BE2C (cell line): Measurements from ENCODE around the gene MEAK7.

ENCODE experiments used
- DNase-seq: peaks from one replicate; pipeline ENCODE4 v3.0.0-alpha.2; 2020
- H3K27me3 ChIP-seq: fragments of 250-450 bp; sonication (Bioruptor Pico); 2 replicates; pipeline ENCODE4 v1.5.1; 2020; ENCODE audit warnings: mild to moderate bottlenecking
- H3K36me3 ChIP-seq: fragments of 250-450 bp; sonication (Bioruptor Pico); 2 replicates; pipeline ENCODE4 v1.5.1; 2020; ENCODE audit warnings: mild to moderate bottlenecking
- H3K4me1 ChIP-seq: fragments of 250-450 bp; sonication (Bioruptor Pico); 2 replicates; pipeline ENCODE4 v1.5.1; 2020
- H3K4me3 ChIP-seq: 2 replicates; pipeline ENCODE4 v1.5.1; 2011; ENCODE audit warnings: low read depth, low read length
- H3K9me3 ChIP-seq: fragments of 250-450 bp; sonication (Bioruptor Pico); 2 replicates; pipeline ENCODE4 v1.5.1; 2020
- TF ChIP-seq, protein P1 (sequence below): IDR thresholded peaks from 2 replicates; pipeline ENCODE4 v1.5.1; 2012; ENCODE audit warnings: mild to moderate bottlenecking, low read depth, low read length

Gene MEAK7

DNA sequence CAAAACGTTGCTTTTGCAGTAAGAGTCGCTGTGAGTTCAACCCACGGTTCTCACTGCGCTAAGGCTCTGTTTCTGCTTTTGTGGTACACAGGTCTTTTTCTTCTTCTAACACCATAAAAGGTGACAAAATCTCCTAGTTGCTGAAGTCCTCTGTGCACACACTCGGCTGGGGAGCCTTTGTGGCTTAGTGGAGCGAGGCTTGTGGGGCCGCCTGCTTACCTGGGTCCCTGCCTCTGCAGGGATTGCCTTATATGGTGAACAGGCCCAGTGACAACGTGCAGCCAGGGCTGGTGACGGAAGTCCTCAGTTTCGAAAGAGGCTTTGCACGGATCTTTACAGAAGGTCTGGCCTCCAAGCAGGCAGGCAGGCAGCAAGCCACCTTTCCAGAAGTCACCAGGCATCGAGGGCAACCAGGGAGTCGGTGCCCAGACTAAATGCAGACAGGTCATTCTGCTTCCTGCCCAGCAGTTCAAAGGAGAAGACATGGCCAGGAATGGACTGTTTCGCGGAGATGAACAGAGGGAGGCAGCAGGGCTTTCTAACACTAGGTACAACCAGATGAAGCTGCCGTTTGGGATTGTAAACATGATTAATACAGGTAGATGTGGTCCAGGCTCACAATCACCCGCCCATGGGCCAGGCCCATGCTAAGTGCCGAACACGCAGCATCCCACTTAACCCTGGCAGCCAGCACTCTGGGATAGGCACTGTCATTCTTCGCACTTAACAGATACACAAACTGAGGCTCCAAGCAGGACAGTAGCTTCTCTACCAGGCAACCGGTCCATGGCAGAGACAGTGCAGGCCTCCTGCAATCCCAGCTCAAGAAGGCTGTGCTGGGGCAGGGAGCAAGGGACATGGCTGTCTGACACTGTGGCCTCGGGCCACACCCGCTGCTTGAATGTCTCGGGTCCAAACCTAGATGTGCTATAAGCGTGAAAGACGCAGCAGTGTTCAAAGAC lies 10.7 kb upstream of the MEAK7 start:
- Histone ChIP-seq H3K36me3 (no peaks in the 10 kb centered on the region), H3K27me3 (0 out of 2 replicates have a peak, but pooled peaks cover 4% of the 10 kb centered on the region), H3K4me1 (peaks cover 4% of the 10 kb centered on the region), H3K4me3 (no peak overlapping the region), H3K9me3 (no peaks in the 10 kb centered on the region)
- TF ChIP-seq, protein P1, sequence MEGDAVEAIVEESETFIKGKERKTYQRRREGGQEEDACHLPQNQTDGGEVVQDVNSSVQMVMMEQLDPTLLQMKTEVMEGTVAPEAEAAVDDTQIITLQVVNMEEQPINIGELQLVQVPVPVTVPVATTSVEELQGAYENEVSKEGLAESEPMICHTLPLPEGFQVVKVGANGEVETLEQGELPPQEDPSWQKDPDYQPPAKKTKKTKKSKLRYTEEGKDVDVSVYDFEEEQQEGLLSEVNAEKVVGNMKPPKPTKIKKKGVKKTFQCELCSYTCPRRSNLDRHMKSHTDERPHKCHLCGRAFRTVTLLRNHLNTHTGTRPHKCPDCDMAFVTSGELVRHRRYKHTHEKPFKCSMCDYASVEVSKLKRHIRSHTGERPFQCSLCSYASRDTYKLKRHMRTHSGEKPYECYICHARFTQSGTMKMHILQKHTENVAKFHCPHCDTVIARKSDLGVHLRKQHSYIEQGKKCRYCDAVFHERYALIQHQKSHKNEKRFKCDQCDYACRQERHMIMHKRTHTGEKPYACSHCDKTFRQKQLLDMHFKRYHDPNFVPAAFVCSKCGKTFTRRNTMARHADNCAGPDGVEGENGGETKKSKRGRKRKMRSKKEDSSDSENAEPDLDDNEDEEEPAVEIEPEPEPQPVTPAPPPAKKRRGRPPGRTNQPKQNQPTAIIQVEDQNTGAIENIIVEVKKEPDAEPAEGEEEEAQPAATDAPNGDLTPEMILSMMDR: no peak
- no peak for DNase-seq

DNA sequence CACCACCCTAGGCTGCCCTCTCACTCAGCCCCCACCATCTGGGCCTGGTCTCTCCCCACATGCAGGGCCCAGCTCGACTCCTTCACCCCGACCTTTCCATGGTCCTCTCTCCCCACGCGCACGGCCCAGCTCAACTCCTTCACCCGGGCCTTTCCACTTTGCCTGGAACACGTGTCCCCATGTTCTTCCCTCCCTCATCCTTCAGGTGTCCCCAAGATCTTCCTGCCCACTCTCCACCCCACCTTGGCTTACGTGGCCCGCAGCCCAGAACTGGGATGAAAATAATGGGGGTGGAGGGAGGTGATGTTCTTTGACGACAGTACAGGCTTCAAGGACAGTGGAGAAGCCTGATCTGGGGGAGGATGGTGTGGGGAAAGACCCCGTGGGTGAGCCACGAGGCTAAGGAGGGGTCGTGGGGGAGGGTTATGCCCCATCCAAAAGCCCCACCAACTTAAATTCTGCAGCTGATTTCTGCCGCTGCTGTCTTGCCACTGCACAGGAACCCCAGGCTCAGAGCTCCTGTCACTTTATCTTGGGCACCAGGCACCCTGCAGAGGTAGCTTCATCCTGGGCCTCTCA lies 9.9 kb upstream of the MEAK7 start:
- TF ChIP-seq, protein P1: no peak
- Histone ChIP-seq H3K36me3 (no peaks in the 10 kb centered on the region), H3K4me3 (no peak overlapping the region), H3K4me1 (peaks cover 4% of the 10 kb centered on the region), H3K27me3 (no peaks in the 10 kb centered on the region), H3K9me3 (no peaks in the 10 kb centered on the region)
- DNase-seq: no peak

DNA sequence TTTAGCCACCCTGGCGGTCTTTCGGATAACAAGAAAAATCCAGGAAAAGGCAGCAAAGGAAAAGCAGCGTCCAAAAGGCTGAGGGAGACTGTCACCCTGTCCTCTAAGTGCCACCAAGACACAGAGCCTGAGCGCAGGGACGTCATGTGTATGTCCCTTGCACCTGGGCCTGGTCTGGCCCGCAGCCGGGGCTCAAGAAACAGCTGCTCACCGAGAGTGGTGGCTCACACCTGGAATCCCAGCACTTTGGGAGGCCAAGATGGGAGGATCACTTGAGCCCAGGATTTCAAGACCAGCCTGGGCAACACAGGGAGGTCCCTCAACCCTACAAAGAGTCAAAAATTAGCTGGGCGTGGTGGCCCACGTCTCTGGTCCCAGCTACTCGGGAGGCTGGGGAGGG lies 9.2 kb upstream of the MEAK7 start:
- Histone ChIP-seq H3K4me1 (peaks cover 4% of the 10 kb centered on the region), H3K36me3 (no peaks in the 10 kb centered on the region), H3K4me3 (no peak overlapping the region), H3K27me3 (no peaks in the 10 kb centered on the region), H3K9me3 (no peaks in the 10 kb centered on the region)
- TF ChIP-seq, protein P1: no peak
- DNase-seq: no peak

DNA sequence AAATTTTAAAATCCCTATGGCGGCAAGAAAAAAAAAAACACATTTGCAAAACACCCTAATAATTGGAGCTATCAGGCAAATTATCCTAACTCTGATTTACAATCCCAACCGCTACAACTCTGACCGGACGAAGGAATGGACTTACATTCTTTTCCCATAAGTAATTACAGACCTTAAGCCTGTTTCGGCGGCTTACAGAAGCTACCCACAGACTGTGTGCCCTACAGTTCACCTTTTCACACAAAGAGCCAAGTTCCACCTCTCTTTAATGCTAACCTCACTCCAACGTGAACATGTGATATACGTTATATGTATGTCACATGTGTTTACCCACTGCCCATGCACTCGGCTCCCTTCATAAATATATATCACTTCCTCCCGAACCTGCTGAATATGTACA lies 8.7 kb upstream of the MEAK7 start:
- H3K36me3 ChIP-seq: no peaks in the 10 kb centered on the region
- TF ChIP-seq, protein P1: no peak
- no peak overlapping the region for H3K4me3 ChIP-seq
- no peaks in the 10 kb centered on the region for H3K9me3 ChIP-seq
- no peaks in the 10 kb centered on the region for H3K27me3 ChIP-seq
- no peak for DNase-seq
- peaks cover 4% of the 10 kb centered on the region for H3K4me1 ChIP-seq

DNA sequence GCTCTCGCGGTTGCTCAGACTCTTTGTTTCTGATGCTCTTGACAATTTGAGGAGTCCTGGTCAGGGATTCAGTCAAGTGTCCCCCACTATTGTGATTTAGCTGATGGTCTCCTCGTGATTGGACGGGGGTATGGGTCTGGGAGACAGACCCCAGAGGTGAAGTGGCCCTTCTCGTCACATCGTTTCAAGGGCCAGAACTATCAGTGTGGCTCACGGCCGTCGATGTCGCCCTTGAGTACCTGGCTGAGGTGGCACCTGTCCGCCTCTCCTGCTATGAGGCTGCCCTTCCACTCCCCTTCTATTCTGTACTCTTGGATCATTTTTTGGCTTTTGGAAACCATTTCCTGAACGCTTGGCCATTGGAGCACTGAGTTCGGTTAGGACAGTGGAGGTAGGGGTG lies 7.4 kb upstream of the MEAK7 start:
- TF ChIP-seq, protein P1: no peak
- peaks cover 4% of the 10 kb centered on the region for H3K4me1 ChIP-seq
- no peaks in the 10 kb centered on the region for H3K27me3 ChIP-seq
- DNase-seq: no peak
- H3K4me3 ChIP-seq: no peak overlapping the region; the same call in 1 of the 2 replicates
- H3K9me3 ChIP-seq: no peaks in the 10 kb centered on the region
- no peaks in the 10 kb centered on the region for H3K36me3 ChIP-seq
